SK-N-SH treated with all-trans-retinoic acid at 6 μM for 48 hours (cell line): ENCODE data around the gene DNPH1.

Source experiments
- ATAC-seq: fragments of 200-7000 bp; cut with Tn5 transposase; 3 replicates; pipeline ENCODE4 v1.9.1; 2020; ENCODE audit warnings: mild to moderate bottlenecking, moderate library complexity
- ARNTL ChIP-seq: fragments of 450-650 bp; formaldehyde crosslinking; IDR thresholded peaks from 2 replicates; pipeline ENCODE4 v1.5.0; 2020; ENCODE audit warnings: low read depth, mild to moderate bottlenecking, moderate library complexity, borderline replicate concordance
- BACH2 ChIP-seq: fragments of 250-450 bp; sonication (Bioruptor Pico); IDR thresholded peaks from 2 replicates; pipeline ENCODE4 v1.9.0; 2021; ENCODE audit warnings: mild to moderate bottlenecking, borderline replicate concordance
- CSDC2 ChIP-seq: fragments of 250-450 bp; sonication (Bioruptor Pico); IDR thresholded peaks from 2 replicates; pipeline ENCODE4 v1.5.0; 2020; ENCODE audit warnings: mild to moderate bottlenecking, moderate library complexity
- ESRRG ChIP-seq: fragments of 250-450 bp; sonication (Bioruptor Pico); IDR thresholded peaks from 2 replicates; pipeline ENCODE4 v1.6.1; 2021; ENCODE audit warnings: mild to moderate bottlenecking
- GLIS3 ChIP-seq: fragments of 250-450 bp; sonication (Bioruptor Pico); IDR thresholded peaks from 2 replicates; pipeline ENCODE4 v1.5.0; 2020; ENCODE audit warnings: mild to moderate bottlenecking, moderate library complexity
- OSR1 ChIP-seq: fragments of 250-450 bp; sonication (Bioruptor Pico); IDR thresholded peaks from 2 replicates; pipeline ENCODE4 v1.8.0; 2022; ENCODE audit warnings: moderate library complexity, mild to moderate bottlenecking, inconsistent platforms
- PPARA ChIP-seq: fragments of 250-450 bp; sonication (Bioruptor Pico); IDR thresholded peaks from 2 replicates; pipeline ENCODE4 v1.5.0; 2020; ENCODE audit warnings: mild to moderate bottlenecking, borderline replicate concordance
- RARB ChIP-seq: fragments of 250-450 bp; sonication (Bioruptor Pico); IDR thresholded peaks from 2 replicates; pipeline ENCODE4 v1.8.0; 2021; ENCODE audit warnings: mild to moderate bottlenecking, moderate library complexity
- SNAI2 ChIP-seq: fragments of 250-450 bp; sonication (Bioruptor Pico); IDR thresholded peaks from 2 replicates; pipeline ENCODE4 v1.5.0; 2020; ENCODE audit warnings: mild to moderate bottlenecking, moderate library complexity
- TCF4 ChIP-seq: fragments of 250-450 bp; sonication (Bioruptor Pico); IDR thresholded peaks from 2 replicates; pipeline ENCODE4 v1.8.0; 2021; ENCODE audit warnings: mild to moderate bottlenecking, moderate library complexity, borderline replicate concordance
- TOX ChIP-seq: fragments of 250-450 bp; sonication (Bioruptor Pico); IDR thresholded peaks from 2 replicates; pipeline ENCODE4 v1.8.0; 2021; ENCODE audit warnings: mild to moderate bottlenecking, moderate library complexity, borderline replicate concordance
- ZC3H10 ChIP-seq: fragments of 250-450 bp; sonication (Bioruptor Pico); IDR thresholded peaks from 2 replicates; pipeline ENCODE4 v1.5.1; 2021; ENCODE audit warnings: mild to moderate bottlenecking, moderate library complexity
- ZFP3 ChIP-seq: fragments of 250-450 bp; sonication (Bioruptor Pico); IDR thresholded peaks from 2 replicates; pipeline ENCODE4 v1.5.0; 2020; ENCODE audit warnings: mild to moderate bottlenecking, moderate library complexity
- ZFP30 ChIP-seq: fragments of 450-650 bp; formaldehyde crosslinking; IDR thresholded peaks from 2 replicates; pipeline ENCODE4 v1.5.0; 2022; ENCODE audit warnings: mild to moderate bottlenecking, moderate library complexity
- ZNF565 ChIP-seq: fragments of 450-650 bp; formaldehyde crosslinking; conservative IDR thresholded peaks from 2 replicates; pipeline ENCODE4 v1.5.0; 2020; ENCODE audit warnings: low read depth, mild to moderate bottlenecking, moderate library complexity
- ZNF8 ChIP-seq: fragments of 450-650 bp; formaldehyde crosslinking; IDR thresholded peaks from 2 replicates; pipeline ENCODE4 v1.5.0; 2020; ENCODE audit warnings: mild to moderate bottlenecking, moderate library complexity
- TF ChIP-seq, protein P1 (sequence below): fragments of 250-450 bp; sonication (Bioruptor Pico); IDR thresholded peaks from 2 replicates; pipeline ENCODE4 v1.8.0; 2021; ENCODE audit warnings: low read depth, mild to moderate bottlenecking, moderate library complexity, borderline replicate concordance
- TF ChIP-seq, protein P2 (sequence below): fragments of 250-450 bp; sonication (Bioruptor Pico); IDR thresholded peaks from 2 replicates; pipeline ENCODE4 v1.5.1; 2021; ENCODE audit warnings: mild to moderate bottlenecking, moderate library complexity
- TF ChIP-seq, protein P3 (sequence below): fragments of 250-450 bp; sonication (Bioruptor Pico); IDR thresholded peaks from 2 replicates; pipeline ENCODE4 v1.8.0; 2020; ENCODE audit warnings: mild to moderate bottlenecking, moderate library complexity, borderline replicate concordance

The DNPH1 gene

DNA sequence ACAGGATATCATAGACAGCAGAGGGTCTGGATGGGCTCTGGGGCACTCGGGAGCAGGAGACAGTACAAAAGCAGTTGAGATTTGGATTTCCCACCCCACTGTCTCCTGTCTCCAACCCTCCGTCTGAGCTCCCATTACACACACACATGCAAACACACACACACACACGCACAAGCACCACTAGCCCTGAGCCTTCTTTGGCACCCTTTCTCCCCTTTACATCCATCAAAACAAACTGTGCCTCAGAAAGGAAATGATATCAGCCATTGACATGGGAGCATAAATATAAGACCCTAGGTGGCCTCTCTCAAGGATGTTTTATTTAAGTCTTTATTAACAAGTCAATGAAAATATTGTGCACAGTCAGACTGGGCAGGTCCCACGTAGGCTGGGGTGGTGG is 31.5 kb upstream of the DNPH1 start (continued):
- TF ChIP-seq, protein P1, sequence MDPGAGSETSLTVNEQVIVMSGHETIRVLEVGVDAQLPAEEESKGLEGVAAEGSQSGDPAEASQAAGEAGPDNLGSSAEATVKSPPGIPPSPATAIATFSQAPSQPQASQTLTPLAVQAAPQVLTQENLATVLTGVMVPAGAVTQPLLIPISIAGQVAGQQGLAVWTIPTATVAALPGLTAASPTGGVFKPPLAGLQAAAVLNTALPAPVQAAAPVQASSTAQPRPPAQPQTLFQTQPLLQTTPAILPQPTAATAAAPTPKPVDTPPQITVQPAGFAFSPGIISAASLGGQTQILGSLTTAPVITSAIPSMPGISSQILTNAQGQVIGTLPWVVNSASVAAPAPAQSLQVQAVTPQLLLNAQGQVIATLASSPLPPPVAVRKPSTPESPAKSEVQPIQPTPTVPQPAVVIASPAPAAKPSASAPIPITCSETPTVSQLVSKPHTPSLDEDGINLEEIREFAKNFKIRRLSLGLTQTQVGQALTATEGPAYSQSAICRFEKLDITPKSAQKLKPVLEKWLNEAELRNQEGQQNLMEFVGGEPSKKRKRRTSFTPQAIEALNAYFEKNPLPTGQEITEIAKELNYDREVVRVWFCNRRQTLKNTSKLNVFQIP (CRISPR knock-in tag), result no peak
- TF ChIP-seq ZFP30, result no peak

DNA sequence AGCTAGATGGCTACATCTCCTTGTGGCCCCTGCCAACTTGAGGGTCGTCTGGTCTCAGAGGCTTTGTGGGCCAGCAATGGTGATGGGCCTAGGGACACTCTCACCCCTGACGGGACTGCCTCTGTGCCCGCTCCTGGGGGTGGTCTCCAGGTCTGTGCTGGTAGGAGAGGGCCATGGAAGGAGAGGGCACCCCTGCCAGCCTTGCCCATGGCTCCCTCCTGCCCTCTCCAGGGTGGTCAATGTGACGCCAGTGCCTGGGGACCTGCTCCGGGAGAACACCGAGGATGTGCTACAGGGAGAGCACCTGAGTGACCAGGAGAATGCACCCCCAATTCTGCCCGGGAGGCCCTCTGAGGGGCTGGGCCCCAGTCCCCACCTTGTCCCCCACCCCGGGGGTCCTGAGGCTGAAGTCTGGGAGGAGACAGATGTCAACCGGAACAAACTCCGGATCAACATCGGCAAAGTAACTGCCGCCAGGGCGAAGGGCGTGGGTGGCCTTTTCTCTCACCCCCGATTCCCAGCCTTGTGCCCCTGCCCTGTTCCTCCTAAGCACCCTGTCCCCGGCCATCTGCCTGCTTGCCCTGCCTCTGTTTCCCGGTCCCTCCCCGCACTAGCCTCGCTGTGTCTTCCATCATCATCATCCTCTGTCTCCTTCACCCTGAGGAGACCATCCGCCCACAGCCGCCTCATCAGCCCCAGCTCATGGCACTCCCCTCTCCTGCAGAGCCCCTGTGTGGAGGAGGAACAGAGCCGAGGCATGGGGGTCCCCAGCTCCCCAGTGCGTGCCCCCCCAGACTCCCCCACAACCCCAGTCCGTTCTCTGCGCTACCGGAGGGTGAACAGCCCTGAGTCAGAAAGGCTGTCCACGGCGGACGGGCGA is 29.8 kb upstream of the DNPH1 start:
- TF ChIP-seq, protein P2, sequence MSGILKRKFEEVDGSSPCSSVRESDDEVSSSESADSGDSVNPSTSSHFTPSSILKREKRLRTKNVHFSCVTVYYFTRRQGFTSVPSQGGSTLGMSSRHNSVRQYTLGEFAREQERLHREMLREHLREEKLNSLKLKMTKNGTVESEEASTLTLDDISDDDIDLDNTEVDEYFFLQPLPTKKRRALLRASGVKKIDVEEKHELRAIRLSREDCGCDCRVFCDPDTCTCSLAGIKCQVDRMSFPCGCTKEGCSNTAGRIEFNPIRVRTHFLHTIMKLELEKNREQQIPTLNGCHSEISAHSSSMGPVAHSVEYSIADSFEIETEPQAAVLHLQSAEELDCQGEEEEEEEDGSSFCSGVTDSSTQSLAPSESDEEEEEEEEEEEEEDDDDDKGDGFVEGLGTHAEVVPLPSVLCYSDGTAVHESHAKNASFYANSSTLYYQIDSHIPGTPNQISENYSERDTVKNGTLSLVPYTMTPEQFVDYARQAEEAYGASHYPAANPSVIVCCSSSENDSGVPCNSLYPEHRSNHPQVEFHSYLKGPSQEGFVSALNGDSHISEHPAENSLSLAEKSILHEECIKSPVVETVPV (CRISPR knock-in tag), result no peak
- TF ChIP-seq PPARA (CRISPR knock-in tag) (no peak), OSR1 (CRISPR knock-in tag) (no peak), GLIS3 (no peak), ZNF8 (CRISPR knock-in tag) (no peak), ARNTL (CRISPR knock-in tag) (no peak), RARB (no peak), ZFP3 (CRISPR knock-in tag) (no peak), SNAI2 (no peak), ZC3H10 (CRISPR knock-in tag) (no peak), TOX (CRISPR knock-in tag) (no peak), BACH2 (no peak), TCF4 (CRISPR knock-in tag) (no peak), CSDC2 (CRISPR knock-in tag) (no peak)
- TF ChIP-seq, protein P3, sequence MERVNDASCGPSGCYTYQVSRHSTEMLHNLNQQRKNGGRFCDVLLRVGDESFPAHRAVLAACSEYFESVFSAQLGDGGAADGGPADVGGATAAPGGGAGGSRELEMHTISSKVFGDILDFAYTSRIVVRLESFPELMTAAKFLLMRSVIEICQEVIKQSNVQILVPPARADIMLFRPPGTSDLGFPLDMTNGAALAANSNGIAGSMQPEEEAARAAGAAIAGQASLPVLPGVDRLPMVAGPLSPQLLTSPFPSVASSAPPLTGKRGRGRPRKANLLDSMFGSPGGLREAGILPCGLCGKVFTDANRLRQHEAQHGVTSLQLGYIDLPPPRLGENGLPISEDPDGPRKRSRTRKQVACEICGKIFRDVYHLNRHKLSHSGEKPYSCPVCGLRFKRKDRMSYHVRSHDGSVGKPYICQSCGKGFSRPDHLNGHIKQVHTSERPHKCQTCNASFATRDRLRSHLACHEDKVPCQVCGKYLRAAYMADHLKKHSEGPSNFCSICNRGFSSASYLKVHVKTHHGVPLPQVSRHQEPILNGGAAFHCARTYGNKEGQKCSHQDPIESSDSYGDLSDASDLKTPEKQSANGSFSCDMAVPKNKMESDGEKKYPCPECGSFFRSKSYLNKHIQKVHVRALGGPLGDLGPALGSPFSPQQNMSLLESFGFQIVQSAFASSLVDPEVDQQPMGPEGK (CRISPR knock-in tag), result no peak
- TF ChIP-seq, all 23 proteins: peak for 0
- no peak for ATAC-seq

DNA sequence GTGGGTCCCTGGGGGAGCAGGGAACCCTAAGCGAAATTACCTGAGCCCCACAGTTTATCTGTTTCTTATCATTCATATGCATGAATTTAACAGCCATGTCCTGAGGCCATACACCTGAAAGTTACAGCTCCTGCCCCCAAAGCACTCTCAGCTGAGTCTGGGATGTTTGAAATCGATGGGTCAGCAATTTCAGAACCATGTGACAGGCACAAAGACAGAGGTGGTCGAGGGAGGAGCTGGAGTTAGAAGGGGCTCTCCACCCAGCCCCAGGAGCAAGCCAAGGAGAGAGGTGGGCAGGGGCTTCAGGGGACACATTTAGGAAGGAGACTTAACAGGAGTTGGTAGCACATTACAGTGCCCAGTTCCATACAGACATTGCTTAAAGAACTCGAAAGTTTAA is 28.9 kb upstream of the DNPH1 start:
- no peak for ATAC-seq
- TF ChIP-seq SNAI2 (no peak), ZNF8 (CRISPR knock-in tag) (no peak), TCF4 (CRISPR knock-in tag) (no peak), ARNTL (CRISPR knock-in tag) (no peak), ESRRG (no peak), ZFP3 (CRISPR knock-in tag) (no peak)
- TF ChIP-seq, protein P1 (CRISPR knock-in tag), result no peak

DNA sequence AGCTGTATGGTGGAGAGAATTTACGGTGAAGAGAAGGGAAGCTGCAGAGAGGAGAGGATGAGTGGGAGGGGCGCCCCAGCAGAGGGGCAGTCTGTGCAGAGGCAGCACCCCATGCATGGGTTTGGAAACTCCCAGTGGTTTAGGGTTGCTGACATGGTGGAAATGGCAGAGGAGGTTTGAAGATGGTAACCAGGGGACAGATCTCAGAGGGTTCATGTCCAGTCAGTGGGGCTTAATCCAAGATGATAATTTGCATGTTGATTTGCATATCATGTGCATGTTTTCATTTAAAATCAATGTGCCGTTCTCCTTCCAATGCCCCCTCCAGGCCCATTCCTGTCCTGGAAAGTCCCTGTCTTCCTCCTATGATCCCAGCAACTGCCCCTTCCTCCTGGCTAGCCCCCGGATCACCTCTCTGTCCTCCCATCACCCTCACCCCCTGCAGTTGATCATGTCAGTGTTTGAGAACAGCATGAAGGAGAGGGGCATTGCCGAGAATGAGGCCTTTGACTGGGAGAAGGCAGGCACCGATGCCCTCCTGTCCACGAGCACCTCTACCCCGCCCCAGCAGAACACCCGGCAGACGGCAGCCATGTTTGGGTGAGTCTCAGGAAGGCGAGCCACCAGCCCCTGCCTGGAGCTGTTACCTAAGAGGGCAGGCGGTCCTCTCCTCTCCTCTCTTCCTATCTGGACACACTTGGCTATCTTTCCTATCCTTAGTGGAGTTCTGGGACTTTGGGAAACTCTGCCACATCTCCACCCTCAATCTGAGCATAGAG is 28.3 kb upstream of the DNPH1 start:
- ATAC-seq, result no peak
- TF ChIP-seq ESRRG (no peak), TOX (CRISPR knock-in tag) (no peak), ZNF565 (CRISPR knock-in tag) (no peak), RARB (no peak), ZFP3 (CRISPR knock-in tag) (no peak), PPARA (CRISPR knock-in tag) (no peak), GLIS3 (no peak), ZNF8 (CRISPR knock-in tag) (no peak), SNAI2 (no peak)
- TF ChIP-seq, protein P2 (CRISPR knock-in tag), result no peak
